Stomach (tissue), 4 donors: ENCODE data around the gene UNC5B.

Experiments used
- POLR2A ChIP-seq, 4 donors: fragments of 450-650 bp; IDR thresholded peaks; one replicate each; pipeline ENCODE4 v1.6.1; 2016; ENCODE audit warnings: antibody characterized with exemption in 4 of 4, control low read depth in 2 of 4, mild to moderate bottlenecking in 1 of 4, moderate library complexity in 1 of 4
- TF ChIP-seq, protein P1 (sequence below), 7 experiments: fragments of 450-650 bp in 4 of 7; fragments of 200-600 bp in 3 of 7; sonication (generic) in 3 of 7; IDR thresholded peaks; one replicate each; pipeline ENCODE4 v1.5.1; 2016 to 2019; ENCODE audit warnings: antibody characterized with exemption in 7 of 7, control low read depth in 2 of 7, mild to moderate bottlenecking in 1 of 7

DNA sequence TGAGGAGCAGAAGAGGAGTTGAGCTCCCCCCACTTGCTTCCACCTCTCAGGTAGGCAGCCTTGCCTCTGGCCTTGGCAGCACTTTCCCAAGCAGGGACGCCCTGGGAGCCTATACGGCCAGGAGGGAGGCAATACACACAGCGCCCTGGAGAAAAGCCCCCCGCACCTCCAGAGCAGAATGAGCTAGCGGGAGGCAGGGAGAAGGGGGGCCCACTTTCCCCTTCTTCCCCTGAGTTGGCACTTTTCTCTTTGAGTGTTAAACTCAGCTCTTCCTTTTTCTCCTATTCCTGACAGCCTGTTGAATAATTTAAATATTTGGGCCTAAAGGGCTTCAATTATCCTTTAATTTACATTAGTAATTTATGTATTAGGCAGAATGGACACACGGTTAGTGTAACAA lies 35.8 kb downstream of the UNC5B start:
- TF ChIP-seq, protein P1, sequence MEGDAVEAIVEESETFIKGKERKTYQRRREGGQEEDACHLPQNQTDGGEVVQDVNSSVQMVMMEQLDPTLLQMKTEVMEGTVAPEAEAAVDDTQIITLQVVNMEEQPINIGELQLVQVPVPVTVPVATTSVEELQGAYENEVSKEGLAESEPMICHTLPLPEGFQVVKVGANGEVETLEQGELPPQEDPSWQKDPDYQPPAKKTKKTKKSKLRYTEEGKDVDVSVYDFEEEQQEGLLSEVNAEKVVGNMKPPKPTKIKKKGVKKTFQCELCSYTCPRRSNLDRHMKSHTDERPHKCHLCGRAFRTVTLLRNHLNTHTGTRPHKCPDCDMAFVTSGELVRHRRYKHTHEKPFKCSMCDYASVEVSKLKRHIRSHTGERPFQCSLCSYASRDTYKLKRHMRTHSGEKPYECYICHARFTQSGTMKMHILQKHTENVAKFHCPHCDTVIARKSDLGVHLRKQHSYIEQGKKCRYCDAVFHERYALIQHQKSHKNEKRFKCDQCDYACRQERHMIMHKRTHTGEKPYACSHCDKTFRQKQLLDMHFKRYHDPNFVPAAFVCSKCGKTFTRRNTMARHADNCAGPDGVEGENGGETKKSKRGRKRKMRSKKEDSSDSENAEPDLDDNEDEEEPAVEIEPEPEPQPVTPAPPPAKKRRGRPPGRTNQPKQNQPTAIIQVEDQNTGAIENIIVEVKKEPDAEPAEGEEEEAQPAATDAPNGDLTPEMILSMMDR (IDR thresholded peaks at IDR 0.05): no peak
- no peak for TF ChIP-seq POLR2A (IDR thresholded peaks at IDR 0.05)
